Right cardiac atrium (tissue), 5 donors: Measurements from ENCODE around the gene ATXN2. TPM values are rescaled to one million over a fixed set of nuclear protein-coding genes. Genes with fewer than 3 reads are reported as not detected.
"Not testable (repeated sequence)": the region's sequence is repeated elsewhere in the genome, so short reads cannot be mapped to it uniquely, and the experiment has no call there.

Experiments used
- ATAC-seq, 2 donors: fragments of 200-7000 bp; cut with Tn5 transposase; one replicate each; pipeline versions ENCODE4 v1.8.0 to v1.9.1; 2020; ENCODE audit warnings: moderate library complexity in 2 of 2, mild to moderate bottlenecking in 1 of 2
- DNase-seq, 3 donors: peaks; one replicate each; pipeline ENCODE4 v3.0.0-alpha.2; 2020
- H3K27ac ChIP-seq: one replicate; pipeline ENCODE4 v1.5.1; 2013; ENCODE audit warnings: mild to moderate bottlenecking, low read length, control low read depth, moderate library complexity
- H3K27me3 ChIP-seq: one replicate; pipeline ENCODE4 v1.6.1; 2013; ENCODE audit not compliant: control insufficient read depth, insufficient read depth
- H3K4me1 ChIP-seq: one replicate; pipeline ENCODE4 v1.6.1; 2013; ENCODE audit warnings: low read length; ENCODE audit not compliant: control insufficient read depth, insufficient read depth
- H3K4me3 ChIP-seq: one replicate; pipeline ENCODE4 v1.5.1; 2013; ENCODE audit warnings: low read length, control low read depth
- H3K9me3 ChIP-seq: one replicate; pipeline ENCODE4 v1.6.1; 2013; ENCODE audit warnings: low read length; ENCODE audit not compliant: control insufficient read depth
- WGBS: extraction: QIAGEN DNeasy Blood & Tissue Kit; methylation state at CpG from one replicate; pipeline ENCODE4 v1.1.7; 2013; 5-methylcytosine and 5-hydroxymethylcytosine counted together
- intact Hi-C, 4 donors: fragments of 100-400 bp; cut with DNase I; formaldehyde crosslinking; loops; one replicate each; pipeline versions ENCODE4 v1.11.0 to v1.14.0; 2022 to 2023
- polyA plus RNA-seq: library from polyadenylated mRNA; stranded (reverse); fragments of 200-250 nt; gene quantifications from one replicate; pipeline ENCODE4 v1.2.3, GENCODE V29; 2013
- total RNA-seq, 4 donors: library from RNA; stranded (reverse); fragmentation: NEBNext Ultra II Directional; extraction: Animal tissue kit (Norgen Biotek cat#: 25700); gene quantifications; one replicate each; pipeline ENCODE4 v1.2.1, GENCODE V29; 2021
- donor health status: healthy with polysubstance abuse.
- donor health status: DM: no; HTN: yes; CAD: no.
- donor health status: DM: no; HTN: no; CAD: no.
- donor health status: DM: no; HTN: yes; CAD: no; lungs with severe emphysema.
- donor health status: DM: yes; HTN: yes; CAD: no.

Gene ATXN2
- total and polyA plus RNA-seq, 5 donors: 27.4 to 57.2 (median 56.8) TPM

- ATAC-seq: not testable (repeated sequence)
Observed at GRCh38 chr12:111560844-111561243, 38.3 kb downstream of the ATXN2 start.

GRCh38 chr12:111558107-111558376, 41.1 kb downstream of the ATXN2 start:
- WGBS: 80% methylated on average over 3 of the region's 3 CpGs
- intact Hi-C loops: no loop called here
- ATAC-seq (no peak), DNase-seq (no peak)
- H3K9me3 ChIP-seq: no peaks in the 10 kb centered on the region
- H3K4me3 ChIP-seq: no peak overlapping the region
- peaks cover 6% of the 10 kb centered on the region for H3K4me1 ChIP-seq
- no peaks in the 10 kb centered on the region for H3K27me3 ChIP-seq
- no peak overlapping the region for H3K27ac ChIP-seq

More at GRCh38 chr12:111560844-111561243, 38.3 kb downstream of the ATXN2 start:
- H3K4me3 ChIP-seq, H3K27me3 ChIP-seq, intact Hi-C loops, H3K27ac ChIP-seq, DNase-seq, H3K9me3 ChIP-seq, H3K4me1 ChIP-seq: not testable (repeated sequence)
- WGBS: 91% methylated on average over 10 of the region's 10 CpGs

GRCh38 chr12:111557271-111558106, 41.6 kb downstream of the ATXN2 start:
- H3K27ac ChIP-seq: no peak overlapping the region

GRCh38 chr12:111556676-111557075, 42.4 kb downstream of the ATXN2 start:
- no peak overlapping the region for H3K4me3 ChIP-seq
- WGBS: 74% methylated on average over 6 of the region's 6 CpGs
- H3K4me1 ChIP-seq: peaks cover 1% of the 10 kb centered on the region
- no peak overlapping the region for H3K27ac ChIP-seq
- intact Hi-C loops: no loop called here
- DNase-seq (no peak), ATAC-seq (no peak)
- H3K27me3 ChIP-seq: no peaks in the 10 kb centered on the region
- no peaks in the 10 kb centered on the region for H3K9me3 ChIP-seq

More at GRCh38 chr12:111557271-111558106, 41.6 kb downstream of the ATXN2 start:
- Histone ChIP-seq H3K27me3 (no peaks in the 10 kb centered on the region), H3K9me3 (no peaks in the 10 kb centered on the region), H3K4me3 (no peak overlapping the region), H3K4me1 (peaks cover 6% of the 10 kb centered on the region)
- WGBS: 63% methylated on average over 5 of the region's 5 CpGs
- intact Hi-C loops: no loop called here
- ATAC-seq: no peak
- DNase-seq: no peak

GRCh38 chr12:111555313-111555712, 43.8 kb downstream of the ATXN2 start:
- intact Hi-C loops, H3K4me1 ChIP-seq, H3K4me3 ChIP-seq, H3K9me3 ChIP-seq, H3K27ac ChIP-seq, H3K27me3 ChIP-seq, ATAC-seq, DNase-seq: not testable (repeated sequence)
- WGBS: 82% methylated on average over 3 of the region's 3 CpGs

GRCh38 chr12:111546758-111547383, 52.2 kb downstream of the ATXN2 start:
- ATAC-seq: no peak
- Histone ChIP-seq H3K27ac (no peak overlapping the region), H3K4me3 (no peak overlapping the region), H3K4me1 (no peaks in the 10 kb centered on the region), H3K27me3 (no peaks in the 10 kb centered on the region), H3K9me3 (no peaks in the 10 kb centered on the region)
- intact Hi-C loops: no loop called here
- no peak for DNase-seq
- WGBS: 96% methylated on average over 8 of the region's 8 CpGs

- no peak for DNase-seq
- no peaks in the 10 kb centered on the region for H3K4me1 ChIP-seq
- no peaks in the 10 kb centered on the region for H3K9me3 ChIP-seq
- intact Hi-C loops: no loop called here
- H3K4me3 ChIP-seq: no peak overlapping the region
- ATAC-seq: no peak
- WGBS: 91% methylated on average over 2 of the region's 2 CpGs
- no peak overlapping the region for H3K27ac ChIP-seq
- H3K27me3 ChIP-seq: no peaks in the 10 kb centered on the region
Observed at GRCh38 chr12:111546171-111546570, 52.9 kb downstream of the ATXN2 start.

GRCh38 chr12:111544032-111544431, 55.1 kb downstream of the ATXN2 start:
- DNase-seq: no peak
- intact Hi-C loops: no loop called here
- Histone ChIP-seq H3K27ac (no peak overlapping the region), H3K4me3 (no peak overlapping the region), H3K4me1 (no peaks in the 10 kb centered on the region), H3K27me3 (no peaks in the 10 kb centered on the region), H3K9me3 (no peaks in the 10 kb centered on the region)
- WGBS: 86% methylated on average over 1 of the region's 1 CpG
- no peak for ATAC-seq

- DNase-seq (no peak), ATAC-seq (no peak)
- Histone ChIP-seq H3K27ac (no peak overlapping the region), H3K4me1 (no peaks in the 10 kb centered on the region), H3K9me3 (no peaks in the 10 kb centered on the region), H3K4me3 (no peak overlapping the region), H3K27me3 (no peaks in the 10 kb centered on the region)
- intact Hi-C loops: no loop called here
- 93% methylated on average over 2 of the region's 2 CpGs for WGBS
Observed at GRCh38 chr12:111532751-111533150, 66.4 kb downstream of the ATXN2 start.

- peak in 1 of 3 donors; percentile 29 for DNase-seq
- peak; percentile 41 to 63 for ATAC-seq
- Histone ChIP-seq H3K9me3 (no peaks in the 10 kb centered on the region), H3K27ac (no peak overlapping the region), H3K27me3 (no peaks in the 10 kb centered on the region), H3K4me3 (no peak overlapping the region), H3K4me1 (no peaks in the 10 kb centered on the region)
- intact Hi-C loops: loop anchor here in 1 of 4 donors (10.0 kb wide), 1 partner anchor 135 kb away; no protein-coding TSS in a partner anchor
- WGBS: 51% methylated on average over 8 of the region's 8 CpGs
Observed at GRCh38 chr12:111529424-111530368, 69.4 kb downstream of the ATXN2 start.
